GM10266 (cell line): ENCODE measurements around the gene KCTD6.

ENCODE experiments used
- DNase-seq: peaks from one replicate; pipeline ENCODE4 v3.0.0; 2012; ENCODE audit errors: extremely low spot score
- CTCF ChIP-seq: IDR thresholded peaks from 2 replicates; pipeline ENCODE4 v1.5.1; 2012; ENCODE audit warnings: mild to moderate bottlenecking, low read depth; ENCODE audit not compliant: control insufficient read depth, insufficient read depth; ENCODE audit errors: missing control alignments

The KCTD6 gene

GRCh38 chr3:58478781-58479180 is 13.1 kb upstream of the KCTD6 start:
- no peak for TF ChIP-seq CTCF
- no peak for DNase-seq

- TF ChIP-seq CTCF = no peak
- no peak for DNase-seq
Measured at GRCh38 chr3:58480309-58480708, 11.6 kb upstream of the KCTD6 start.

- DNase-seq = no peak
- TF ChIP-seq CTCF = no peak
Measured at GRCh38 chr3:58482917-58483636, 8.8 kb upstream of the KCTD6 start.

GRCh38 chr3:58484045-58484721 is 7.7 kb upstream of the KCTD6 start:
- DNase-seq = no peak
- no peak for TF ChIP-seq CTCF

- no peak for DNase-seq
- TF ChIP-seq CTCF = no peak
Measured at GRCh38 chr3:58484722-58485069, 7.2 kb upstream of the KCTD6 start.

- TF ChIP-seq CTCF = no peak
- DNase-seq = no peak
Measured at GRCh38 chr3:58485801-58486435, 6.0 kb upstream of the KCTD6 start.
